MCF 10A (cell line): Measurements from ENCODE around the gene ASB13. TPM values are rescaled to one million over a fixed set of nuclear protein-coding genes. Genes with fewer than 3 reads are reported as not detected.
A peak's percentile ranks its signal among the peaks of the same experiment; 100 is the strongest.
"Not testable (repeated sequence)": the region's sequence is repeated elsewhere in the genome, so short reads cannot be mapped to it uniquely, and the experiment has no call there.

Experiments used
- BruUV-seq: library from RNA; stranded (reverse); fragments of 400-500 nt; replicated peaks from 2 replicates; lab custom pipeline; 2021; lab: Mats Ljungman, UMichigan
- CTCF ChIA-PET: fragments of 300-600 bp; sonication (Branson Sonifier 250); formaldehyde crosslinking; extraction: SDS; loops from one replicate; lab custom pipeline; 2021; ENCODE audit warnings: antibody characterized with exemption, inconsistent platforms; lab: Yijun Ruan, JAX
- POLR2A ChIA-PET: fragments of 300-600, 350-650 bp; sonication (Branson Sonifier 250); formaldehyde crosslinking; extraction: SDS; loops from one replicate; lab custom pipeline; 2020; ENCODE audit warnings: antibody characterized with exemption, inconsistent platforms; lab: Yijun Ruan, JAX
- DNase-seq: peaks from one replicate; pipeline ENCODE4 v3.0.0-alpha.2; 2018; ENCODE audit not compliant: unreplicated experiment
- H3K27ac Mint-ChIP-seq: one replicate; pipeline ENCODE4 v1.8.0; 2022; ENCODE audit warnings: mild to moderate bottlenecking, low read depth, mixed read lengths; ENCODE audit not compliant: unreplicated experiment
- H3K27me3 Mint-ChIP-seq: one replicate; pipeline ENCODE4 v1.8.0; 2022; ENCODE audit warnings: mixed read lengths; ENCODE audit not compliant: insufficient read depth, unreplicated experiment
- H3K36me3 Mint-ChIP-seq: one replicate; pipeline ENCODE4 v1.8.0; 2022; ENCODE audit warnings: mild to moderate bottlenecking, moderate library complexity, mixed read lengths; ENCODE audit not compliant: insufficient read depth, unreplicated experiment
- H3K4me1 Mint-ChIP-seq: one replicate; pipeline ENCODE4 v1.8.0; 2022; ENCODE audit warnings: mixed read lengths; ENCODE audit not compliant: insufficient read depth, unreplicated experiment
- H3K4me3 Mint-ChIP-seq: one replicate; pipeline ENCODE4 v1.8.0; 2022; ENCODE audit warnings: mild to moderate bottlenecking, moderate library complexity, mixed read lengths; ENCODE audit not compliant: unreplicated experiment
- H3K9me3 Mint-ChIP-seq: one replicate; pipeline ENCODE4 v1.8.0; 2022; ENCODE audit warnings: mixed read lengths; ENCODE audit not compliant: unreplicated experiment
- intact Hi-C: fragments of 100-400 bp; cut with micrococcal nuclease; formaldehyde crosslinking; loops from 2 replicates; pipeline ENCODE4 v1.14.1; 2022
- total RNA-seq: library from RNA; stranded (reverse); gene quantifications from 2 replicates; pipeline ENCODE4 v1.2.3, GENCODE V29; 2022
- TF ChIP-seq, protein P1 (sequence below): fragments of 200-600 bp; IDR thresholded peaks from one replicate; pipeline ENCODE4 v1.8.0; 2022; ENCODE audit warnings: antibody characterized with exemption, mild to moderate bottlenecking; ENCODE audit not compliant: unreplicated experiment

Gene ASB13
- total RNA-seq, 1 experiment from 2014 or later, result 16.3 TPM

DNA sequence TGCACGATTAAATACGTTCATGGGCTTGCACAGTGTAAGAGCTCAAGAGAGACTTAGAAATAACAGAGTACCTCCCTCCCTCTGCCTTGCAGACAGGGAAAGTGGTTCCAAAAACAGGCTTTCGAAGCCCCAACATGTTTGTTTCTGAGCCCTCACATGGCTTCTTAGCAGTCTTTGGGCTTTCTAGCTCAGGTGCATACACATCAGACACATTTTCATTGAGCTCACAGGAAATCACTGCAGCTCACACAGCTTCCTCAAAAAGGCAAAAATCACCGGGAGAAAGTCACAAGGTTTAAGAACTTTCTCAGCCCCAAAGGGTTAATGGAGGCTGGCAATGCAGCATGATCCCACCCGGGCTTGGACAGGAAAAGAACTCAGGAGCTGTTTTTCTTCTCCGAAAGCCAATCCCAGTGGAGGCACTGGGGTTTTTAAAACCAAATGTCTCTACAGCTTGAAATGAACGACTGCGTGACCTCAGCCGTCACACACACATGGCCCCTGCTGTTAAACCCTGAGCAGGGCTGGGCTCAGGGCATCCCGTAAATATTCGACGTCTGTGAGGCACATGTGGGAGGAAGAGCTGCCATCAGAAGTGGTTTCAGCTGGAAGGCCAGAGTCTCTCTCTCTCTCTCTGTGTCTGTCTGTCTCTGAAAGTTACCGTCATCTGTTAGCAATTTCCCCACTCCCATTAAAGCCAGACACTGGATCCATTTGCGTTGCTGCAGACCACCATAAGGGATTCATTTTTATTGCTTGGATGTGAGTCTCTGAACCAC, 71.9 kb downstream of the ASB13 start:
- no peak overlapping the region for H3K4me3 Mint-ChIP-seq

DNA sequence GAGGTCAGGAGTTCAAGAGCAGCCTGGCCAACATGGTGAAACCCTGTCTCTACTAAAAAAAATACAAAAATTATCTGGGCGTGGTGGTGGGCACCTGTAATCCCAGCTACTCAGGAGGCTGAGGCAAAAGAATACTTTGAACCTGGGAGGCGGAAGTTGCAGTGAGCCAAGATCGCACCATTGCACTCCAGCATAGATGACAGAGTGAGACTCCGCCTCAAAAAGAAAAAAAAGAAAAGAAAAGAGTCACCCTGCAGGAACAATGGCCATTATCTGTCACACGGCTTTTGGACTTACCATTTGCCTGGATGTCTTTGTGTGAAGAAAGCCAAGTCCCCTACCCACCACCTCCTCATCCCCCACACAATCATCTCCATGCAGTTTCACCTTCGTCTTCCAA, 73.0 kb downstream of the ASB13 start:
- BruUV-seq, intact Hi-C loops, H3K27ac Mint-ChIP-seq, H3K9me3 Mint-ChIP-seq, H3K4me3 Mint-ChIP-seq, H3K27me3 Mint-ChIP-seq, H3K36me3 Mint-ChIP-seq, DNase-seq: not testable (repeated sequence)
- CTCF ChIA-PET, result interaction anchor here (0.6 kb wide), 1 partner anchor 78 kb away, joined by 5 read pairs; no protein-coding TSS in a partner anchor
- peaks cover 48% of the 10 kb centered on the region for H3K4me1 Mint-ChIP-seq
- POLR2A ChIA-PET, result interaction anchor here (1.0 to 7.2 kb wide), 5 partner anchors 8 to 59 kb away, joined by 3 to 55 read pairs (median 4); no protein-coding TSS in a partner anchor

More for the DNA sequence above, 71.9 kb downstream of the ASB13 start:
- no peak overlapping the region for H3K27ac Mint-ChIP-seq
- no peak for DNase-seq
- H3K36me3 Mint-ChIP-seq, result no peaks in the 10 kb centered on the region
- TF ChIP-seq, protein P1, sequence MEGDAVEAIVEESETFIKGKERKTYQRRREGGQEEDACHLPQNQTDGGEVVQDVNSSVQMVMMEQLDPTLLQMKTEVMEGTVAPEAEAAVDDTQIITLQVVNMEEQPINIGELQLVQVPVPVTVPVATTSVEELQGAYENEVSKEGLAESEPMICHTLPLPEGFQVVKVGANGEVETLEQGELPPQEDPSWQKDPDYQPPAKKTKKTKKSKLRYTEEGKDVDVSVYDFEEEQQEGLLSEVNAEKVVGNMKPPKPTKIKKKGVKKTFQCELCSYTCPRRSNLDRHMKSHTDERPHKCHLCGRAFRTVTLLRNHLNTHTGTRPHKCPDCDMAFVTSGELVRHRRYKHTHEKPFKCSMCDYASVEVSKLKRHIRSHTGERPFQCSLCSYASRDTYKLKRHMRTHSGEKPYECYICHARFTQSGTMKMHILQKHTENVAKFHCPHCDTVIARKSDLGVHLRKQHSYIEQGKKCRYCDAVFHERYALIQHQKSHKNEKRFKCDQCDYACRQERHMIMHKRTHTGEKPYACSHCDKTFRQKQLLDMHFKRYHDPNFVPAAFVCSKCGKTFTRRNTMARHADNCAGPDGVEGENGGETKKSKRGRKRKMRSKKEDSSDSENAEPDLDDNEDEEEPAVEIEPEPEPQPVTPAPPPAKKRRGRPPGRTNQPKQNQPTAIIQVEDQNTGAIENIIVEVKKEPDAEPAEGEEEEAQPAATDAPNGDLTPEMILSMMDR, result no peak
- H3K4me1 Mint-ChIP-seq, result peaks cover 38% of the 10 kb centered on the region
- no TSS peak for BruUV-seq
- ChIA-PET CTCF (interaction anchor here (0.8 to 1.1 kb wide), 2 partner anchors 9 to 42 kb away, joined by 3 to 5 read pairs; no protein-coding TSS in a partner anchor), POLR2A (interaction anchor here (0.9 to 7.2 kb wide), 9 partner anchors 9 to 147 kb away, joined by 3 to 55 read pairs (median 6); no protein-coding TSS in a partner anchor)
- H3K27me3 Mint-ChIP-seq, result no peaks in the 10 kb centered on the region
- no peaks in the 10 kb centered on the region for H3K9me3 Mint-ChIP-seq
- intact Hi-C loops, result no loop called here

DNA sequence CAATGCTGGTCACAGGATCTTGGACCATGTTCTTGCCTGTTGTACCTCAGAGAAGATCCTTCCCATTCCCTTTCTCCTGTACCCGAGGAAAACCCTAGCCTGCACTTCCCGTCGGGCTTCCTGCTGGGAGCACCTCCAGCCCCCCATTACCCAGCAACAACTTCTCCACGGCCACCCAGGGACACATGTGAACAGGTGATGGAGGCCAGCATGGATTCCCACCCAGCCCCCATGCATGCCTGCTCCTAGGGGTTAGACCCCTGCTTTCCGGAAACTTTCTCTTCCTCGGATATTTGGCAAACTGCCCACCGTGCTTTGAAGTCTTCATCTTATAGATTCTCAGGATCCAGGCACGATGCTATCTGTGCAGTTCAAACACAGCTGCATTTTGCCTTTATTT, 74.3 kb downstream of the ASB13 start:
- intact Hi-C loops, result no loop called here
- POLR2A ChIA-PET, result interaction anchor here (0.7 kb wide), 1 partner anchor 18 kb away, joined by 5 read pairs; no protein-coding TSS in a partner anchor
- Mint-ChIP-seq H3K27ac (peak overlapping the region; percentile 73), H3K27me3 (no peaks in the 10 kb centered on the region), H3K4me3 (no peak overlapping the region), H3K9me3 (no peaks in the 10 kb centered on the region), H3K4me1 (peaks cover 49% of the 10 kb centered on the region), H3K36me3 (no peaks in the 10 kb centered on the region)
- no TSS peak for BruUV-seq
- CTCF ChIA-PET, result interaction anchor here (0.6 to 1.0 kb wide), 5 partner anchors 30 to 181 kb away, joined by 3 to 6 read pairs (median 3); no protein-coding TSS in a partner anchor
- no peak for DNase-seq
- TF ChIP-seq, protein P1, result no peak

DNA sequence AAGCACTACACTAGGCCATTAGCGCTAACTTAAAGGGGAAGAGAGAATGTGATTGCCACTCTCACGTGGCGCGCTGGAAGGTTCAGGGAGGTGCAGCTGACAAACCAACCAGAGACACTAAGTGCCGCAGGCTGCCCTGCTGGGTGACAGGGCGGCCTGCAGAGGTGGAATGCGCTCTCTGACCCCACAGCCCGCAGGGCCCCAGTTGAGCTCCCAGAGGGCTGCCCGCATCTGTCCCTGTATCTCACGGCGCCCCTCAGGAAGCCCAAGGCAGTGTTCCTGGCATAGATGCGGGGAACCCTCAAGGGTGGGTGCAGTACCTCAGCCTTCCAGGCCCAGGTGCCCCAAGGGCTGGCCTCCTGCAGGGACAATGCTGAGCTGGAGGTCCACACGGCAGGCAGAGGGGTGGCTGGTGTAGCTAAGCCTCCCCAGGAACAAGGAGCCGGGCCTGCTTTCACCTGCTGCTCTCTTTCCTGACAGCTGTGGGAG, 75.0 kb downstream of the ASB13 start:
- intact Hi-C loops, result no loop called here
- Mint-ChIP-seq H3K27ac (no peak overlapping the region), H3K36me3 (no peaks in the 10 kb centered on the region), H3K4me3 (no peak overlapping the region), H3K4me1 (peaks cover 42% of the 10 kb centered on the region), H3K27me3 (no peaks in the 10 kb centered on the region), H3K9me3 (no peaks in the 10 kb centered on the region)
- CTCF ChIA-PET, result interaction anchor here (0.7 kb wide), 2 partner anchors 149 to 827 kb away, joined by 3 read pairs; no protein-coding TSS in a partner anchor
- TF ChIP-seq, protein P1, result no peak
- POLR2A ChIA-PET, result no interaction called here
- no TSS peak for BruUV-seq
- DNase-seq, result no peak
